ENCODE measurements around the gene SLC43A2.

DNA sequence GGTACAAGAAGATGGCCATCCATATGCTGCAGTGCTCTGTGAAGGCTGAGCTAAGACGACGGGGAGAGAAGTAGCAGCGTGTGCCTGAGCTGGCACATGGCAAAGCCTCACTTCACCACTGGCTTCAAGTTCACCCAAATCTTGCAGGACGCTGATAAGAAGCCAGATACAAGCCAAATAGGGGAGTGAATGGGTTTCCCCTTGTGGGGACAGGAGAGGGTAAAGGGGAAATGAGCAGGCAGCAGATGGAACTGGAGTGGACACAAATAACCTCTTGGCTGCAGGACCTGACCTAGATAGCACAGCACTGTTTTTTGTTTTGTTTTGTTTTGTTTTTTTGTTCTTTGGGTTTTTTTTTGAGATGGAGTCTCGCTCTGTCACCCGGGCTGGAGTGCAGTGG is 45.1 kb downstream of the SLC43A2 start:
- TF ChIP-seq RAD21 (CRISPR knock-in tag; IDR thresholded peaks at IDR 0.05) (no peak), EZH2 (conservative IDR thresholded peaks at IDR 0.05; ENCODE audit: low read depth, low read length) (no peak), POLR2A (IDR thresholded peaks at IDR 0.05; ENCODE audit: insufficient read depth in 1 of 2, low read depth in 2 of 2, low read length in 2 of 2) (no peak), TAF1 (CRISPR knock-in tag; IDR thresholded peaks at IDR 0.05) (no peak), FOXM1 (CRISPR knock-in tag; IDR thresholded peaks at IDR 0.05) (no peak), POLR2AphosphoS5 (IDR thresholded peaks at IDR 0.05; ENCODE audit: low read depth, low read length) (no peak), ARID2 (CRISPR knock-in tag; IDR thresholded peaks at IDR 0.05; ENCODE audit: borderline replicate concordance) (no peak), ZNF83 (CRISPR knock-in tag; IDR thresholded peaks at IDR 0.05; ENCODE audit: borderline replicate concordance) (no peak)
- TF ChIP-seq, protein P1, sequence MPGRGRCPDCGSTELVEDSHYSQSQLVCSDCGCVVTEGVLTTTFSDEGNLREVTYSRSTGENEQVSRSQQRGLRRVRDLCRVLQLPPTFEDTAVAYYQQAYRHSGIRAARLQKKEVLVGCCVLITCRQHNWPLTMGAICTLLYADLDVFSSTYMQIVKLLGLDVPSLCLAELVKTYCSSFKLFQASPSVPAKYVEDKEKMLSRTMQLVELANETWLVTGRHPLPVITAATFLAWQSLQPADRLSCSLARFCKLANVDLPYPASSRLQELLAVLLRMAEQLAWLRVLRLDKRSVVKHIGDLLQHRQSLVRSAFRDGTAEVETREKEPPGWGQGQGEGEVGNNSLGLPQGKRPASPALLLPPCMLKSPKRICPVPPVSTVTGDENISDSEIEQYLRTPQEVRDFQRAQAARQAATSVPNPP (CRISPR knock-in tag; IDR thresholded peaks at IDR 0.05), result no peak
- TF ChIP-seq, protein P2, sequence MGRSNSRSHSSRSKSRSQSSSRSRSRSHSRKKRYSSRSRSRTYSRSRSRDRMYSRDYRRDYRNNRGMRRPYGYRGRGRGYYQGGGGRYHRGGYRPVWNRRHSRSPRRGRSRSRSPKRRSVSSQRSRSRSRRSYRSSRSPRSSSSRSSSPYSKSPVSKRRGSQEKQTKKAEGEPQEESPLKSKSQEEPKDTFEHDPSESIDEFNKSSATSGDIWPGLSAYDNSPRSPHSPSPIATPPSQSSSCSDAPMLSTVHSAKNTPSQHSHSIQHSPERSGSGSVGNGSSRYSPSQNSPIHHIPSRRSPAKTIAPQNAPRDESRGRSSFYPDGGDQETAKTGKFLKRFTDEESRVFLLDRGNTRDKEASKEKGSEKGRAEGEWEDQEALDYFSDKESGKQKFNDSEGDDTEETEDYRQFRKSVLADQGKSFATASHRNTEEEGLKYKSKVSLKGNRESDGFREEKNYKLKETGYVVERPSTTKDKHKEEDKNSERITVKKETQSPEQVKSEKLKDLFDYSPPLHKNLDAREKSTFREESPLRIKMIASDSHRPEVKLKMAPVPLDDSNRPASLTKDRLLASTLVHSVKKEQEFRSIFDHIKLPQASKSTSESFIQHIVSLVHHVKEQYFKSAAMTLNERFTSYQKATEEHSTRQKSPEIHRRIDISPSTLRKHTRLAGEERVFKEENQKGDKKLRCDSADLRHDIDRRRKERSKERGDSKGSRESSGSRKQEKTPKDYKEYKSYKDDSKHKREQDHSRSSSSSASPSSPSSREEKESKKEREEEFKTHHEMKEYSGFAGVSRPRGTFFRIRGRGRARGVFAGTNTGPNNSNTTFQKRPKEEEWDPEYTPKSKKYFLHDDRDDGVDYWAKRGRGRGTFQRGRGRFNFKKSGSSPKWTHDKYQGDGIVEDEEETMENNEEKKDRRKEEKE (IDR thresholded peaks at IDR 0.05), result no peak
- TF ChIP-seq, protein P3, sequence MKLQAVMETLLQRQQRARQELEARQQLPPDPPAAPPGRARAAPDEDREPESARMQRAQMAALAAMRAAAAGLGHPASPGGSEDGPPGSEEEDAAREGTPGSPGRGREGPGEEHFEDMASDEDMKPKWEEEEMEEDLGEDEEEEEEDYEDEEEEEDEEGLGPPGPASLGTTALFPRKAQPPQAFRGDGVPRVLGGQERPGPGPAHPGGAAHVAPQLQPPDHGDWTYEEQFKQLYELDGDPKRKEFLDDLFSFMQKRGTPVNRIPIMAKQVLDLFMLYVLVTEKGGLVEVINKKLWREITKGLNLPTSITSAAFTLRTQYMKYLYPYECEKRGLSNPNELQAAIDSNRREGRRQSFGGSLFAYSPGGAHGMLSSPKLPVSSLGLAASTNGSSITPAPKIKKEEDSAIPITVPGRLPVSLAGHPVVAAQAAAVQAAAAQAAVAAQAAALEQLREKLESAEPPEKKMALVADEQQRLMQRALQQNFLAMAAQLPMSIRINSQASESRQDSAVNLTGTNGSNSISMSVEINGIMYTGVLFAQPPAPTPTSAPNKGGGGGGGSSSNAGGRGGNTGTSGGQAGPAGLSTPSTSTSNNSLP (IDR thresholded peaks at IDR 0.05; ENCODE audit: low read depth, low read length), result no peak

All from HepG2 (cell line).